Keratinocyte (primary cell): ENCODE measurements around the gene DCHS2. TPM values are rescaled to one million over a fixed set of nuclear protein-coding genes. Genes with fewer than 3 reads are reported as not detected.

ENCODE experiments used
- DNase-seq: peaks from one replicate; pipeline ENCODE4 v3.0.0-alpha.2; 2011; ENCODE audit warnings: low read depth, missing footprints, low spot score
- FAIRE-seq: peaks from 2 replicates; lab custom pipeline; 2011; peaks lifted over from hg19 to GRCh38; lab: Jason Lieb, UNC
- H2AFZ ChIP-seq: 2 replicates; pipeline ENCODE4 v1.6.0; 2012; ENCODE audit warnings: low read length, control low read depth, inconsistent platforms; ENCODE audit not compliant: control insufficient read depth
- H3K27ac ChIP-seq: 2 replicates; pipeline ENCODE4 v1.5.1; 2011; ENCODE audit warnings: low read length; ENCODE audit not compliant: control insufficient read depth, insufficient read depth
- H3K27me3 ChIP-seq: 3 replicates; pipeline ENCODE4 v1.6.0; 2011; ENCODE audit warnings: low read length; ENCODE audit not compliant: control insufficient read depth, insufficient read depth; ENCODE audit errors: extremely low read depth
- H3K36me3 ChIP-seq, 2 experiments: 2 replicates in 1 of 2; 3 replicates in 1 of 2; pipeline ENCODE4 v1.5.1; 2011; ENCODE audit warnings: low read length in 2 of 2, mild to moderate bottlenecking in 1 of 2; ENCODE audit not compliant: control insufficient read depth in 2 of 2, insufficient read depth in 2 of 2; ENCODE audit errors: extremely low read depth in 1 of 2
- H3K4me1 ChIP-seq: 3 replicates; pipeline ENCODE4 v1.5.1; 2011; ENCODE audit warnings: low read length; ENCODE audit not compliant: control insufficient read depth, insufficient read depth; ENCODE audit errors: extremely low read depth
- H3K4me2 ChIP-seq: 3 replicates; pipeline ENCODE4 v1.6.0; 2011; ENCODE audit warnings: low read depth, low read length; ENCODE audit not compliant: control insufficient read depth, insufficient read depth; ENCODE audit errors: extremely low read depth
- H3K4me3 ChIP-seq, 3 experiments: fragments of 200-600 bp in 1 of 3; sonication (generic) in 1 of 3; 2 replicates in 2 of 3; 3 replicates in 1 of 3; pipeline ENCODE4 v1.5.1; 2011 to 2016; ENCODE audit warnings: low read length in 3 of 3, mild to moderate bottlenecking in 3 of 3, control low read depth in 2 of 3, inconsistent platforms in 1 of 3, low read depth in 1 of 3, mixed read lengths in 1 of 3, mixed run types in 1 of 3, moderate library complexity in 1 of 3; ENCODE audit not compliant: control insufficient read depth in 2 of 3, insufficient read depth in 2 of 3; ENCODE audit errors: extremely low read depth in 1 of 3
- H3K79me2 ChIP-seq: 2 replicates; pipeline ENCODE4 v1.6.0; 2012; ENCODE audit warnings: low read length; ENCODE audit not compliant: control insufficient read depth, insufficient read depth
- H3K9ac ChIP-seq: 3 replicates; pipeline ENCODE4 v1.6.0; 2011; ENCODE audit warnings: low read length; ENCODE audit not compliant: control insufficient read depth, insufficient read depth; ENCODE audit errors: extremely low read depth
- H3K9me1 ChIP-seq: 3 replicates; pipeline ENCODE4 v1.6.0; 2011; ENCODE audit warnings: low read length; ENCODE audit not compliant: control insufficient read depth, insufficient read depth; ENCODE audit errors: extremely low read depth
- H3K9me3 ChIP-seq: 2 replicates; pipeline ENCODE4 v1.5.1; 2012; ENCODE audit warnings: low read depth, low read length; ENCODE audit not compliant: control insufficient read depth
- H4K20me1 ChIP-seq: 3 replicates; pipeline ENCODE4 v1.6.0; 2011; ENCODE audit warnings: low read length; ENCODE audit not compliant: control insufficient read depth, insufficient read depth; ENCODE audit errors: extremely low read depth
- EZH2 ChIP-seq: IDR thresholded peaks from one replicate; pipeline ENCODE4 v1.6.1; 2012; ENCODE audit warnings: inconsistent platforms, mild to moderate bottlenecking, low read length, moderate library complexity
- dilution Hi-C: fragments of 300-500 bp; cut with MboI; formaldehyde crosslinking; loops from one replicate; pipeline ENCODE4 v1.7.0; 2020; ENCODE audit warnings: low sequenced_read_pairs; ENCODE audit not compliant: extremely low pct_ligation_motif_present
- polyA plus RNA-seq, 5 experiments: library from polyadenylated mRNA; depleted of rRNA in 3 of 5; stranded (reverse) in 3 of 5; stranded (forward) in 1 of 5; unstranded in 1 of 5; fragments of >200 nt; gene quantifications; 1 replicate in 1 of 5; 2 replicates in 3 of 5; 3 replicates in 1 of 5; pipeline versions ENCODE4 v1.2.1 to v1.2.3, GENCODE V29; 2011 to 2012; ENCODE audit warnings: missing spikeins in 2 of 5, low read depth in 1 of 5, low replicate concordance in 1 of 5
- TF ChIP-seq, protein P1 (sequence below), 3 experiments: IDR thresholded peaks in 1 of 3; conservative IDR thresholded peaks in 1 of 3; optimal IDR thresholded peaks in 1 of 3; 2 replicates in 2 of 3; 3 replicates in 1 of 3; pipeline versions ENCODE3 to v1.5.1; 2011; ENCODE audit warnings: low read length in 3 of 3, mild to moderate bottlenecking in 3 of 3, moderate library complexity in 2 of 3, control low read depth in 1 of 3, inconsistent platforms in 1 of 3; ENCODE audit not compliant: insufficient read depth in 2 of 3; ENCODE audit errors: extremely low read depth in 1 of 3

DCHS2 gene
- polyA plus RNA-seq, 1 donor (not counting 4 experiments of a cell fraction or from before 2014, with no cell fraction given): 0.01 TPM

DNA sequence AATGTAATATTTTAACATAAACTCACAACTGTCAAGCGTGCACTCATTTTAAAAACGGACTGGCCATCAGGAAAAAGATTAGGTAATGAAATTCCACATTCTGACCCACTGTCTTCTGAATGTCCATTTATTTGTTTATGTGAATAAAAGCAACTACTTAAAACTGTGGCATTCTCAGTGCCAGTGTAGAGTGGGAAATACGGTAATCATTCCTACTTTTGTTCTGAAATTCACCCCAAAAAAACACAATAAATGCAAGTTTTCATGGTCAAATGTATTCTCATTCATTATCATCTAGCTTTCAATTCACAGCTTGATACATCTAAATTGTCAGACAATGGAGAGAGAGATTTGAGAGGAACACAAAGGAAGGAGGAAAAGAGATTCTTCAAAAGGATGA is 260.9 kb downstream of the DCHS2 start:
- Histone ChIP-seq H3K27me3 (no peaks in the 10 kb centered on the region), H3K4me3 (no peak overlapping the region), H3K79me2 (no peaks in the 10 kb centered on the region), H3K9ac (no peak overlapping the region), H4K20me1 (no peaks in the 10 kb centered on the region), H3K4me2 (no peak overlapping the region), H3K36me3 (no peaks in the 10 kb centered on the region), H3K27ac (no peak overlapping the region), H2AFZ (no peak overlapping the region), H3K9me1 (no peaks in the 10 kb centered on the region), H3K4me1 (no peaks in the 10 kb centered on the region), H3K9me3 (no peaks in the 10 kb centered on the region)
- no peak for DNase-seq
- FAIRE-seq: no peak
- dilution Hi-C loops: no loop called here
- TF ChIP-seq EZH2: no peak
- TF ChIP-seq, protein P1, sequence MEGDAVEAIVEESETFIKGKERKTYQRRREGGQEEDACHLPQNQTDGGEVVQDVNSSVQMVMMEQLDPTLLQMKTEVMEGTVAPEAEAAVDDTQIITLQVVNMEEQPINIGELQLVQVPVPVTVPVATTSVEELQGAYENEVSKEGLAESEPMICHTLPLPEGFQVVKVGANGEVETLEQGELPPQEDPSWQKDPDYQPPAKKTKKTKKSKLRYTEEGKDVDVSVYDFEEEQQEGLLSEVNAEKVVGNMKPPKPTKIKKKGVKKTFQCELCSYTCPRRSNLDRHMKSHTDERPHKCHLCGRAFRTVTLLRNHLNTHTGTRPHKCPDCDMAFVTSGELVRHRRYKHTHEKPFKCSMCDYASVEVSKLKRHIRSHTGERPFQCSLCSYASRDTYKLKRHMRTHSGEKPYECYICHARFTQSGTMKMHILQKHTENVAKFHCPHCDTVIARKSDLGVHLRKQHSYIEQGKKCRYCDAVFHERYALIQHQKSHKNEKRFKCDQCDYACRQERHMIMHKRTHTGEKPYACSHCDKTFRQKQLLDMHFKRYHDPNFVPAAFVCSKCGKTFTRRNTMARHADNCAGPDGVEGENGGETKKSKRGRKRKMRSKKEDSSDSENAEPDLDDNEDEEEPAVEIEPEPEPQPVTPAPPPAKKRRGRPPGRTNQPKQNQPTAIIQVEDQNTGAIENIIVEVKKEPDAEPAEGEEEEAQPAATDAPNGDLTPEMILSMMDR (optimal IDR thresholded peaks at IDR 0.05 in 1 of 3, IDR thresholded peaks at IDR 0.05 in 1 of 3, conservative IDR thresholded peaks at IDR 0.05 in 1 of 3; ENCODE audit: extremely low read depth in 1 of 3, insufficient read depth in 2 of 3, low read length in 3 of 3): no peak

DNA sequence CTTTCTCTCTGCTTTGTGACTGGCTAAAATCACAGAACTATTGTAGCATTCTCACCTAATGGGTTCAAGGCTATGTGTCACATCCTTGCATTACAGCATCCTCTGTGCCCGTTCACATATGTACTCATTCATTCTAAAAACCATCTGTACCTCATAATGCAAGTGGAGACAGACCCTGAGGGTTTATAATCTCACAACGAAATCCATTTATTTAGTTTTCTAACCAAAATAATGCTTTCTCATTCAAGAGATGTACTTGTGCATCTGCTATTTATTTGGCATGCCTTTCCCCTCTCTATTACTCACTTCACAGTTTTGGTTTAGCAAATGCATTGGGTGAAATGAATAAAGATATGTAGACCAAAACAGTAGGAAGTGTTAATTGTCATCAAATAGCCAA is 261.5 kb downstream of the DCHS2 start:
- DNase-seq (no peak), FAIRE-seq (no peak)
- H3K9ac ChIP-seq: no peak overlapping the region
- dilution Hi-C loops: no loop called here
- H4K20me1 ChIP-seq: no peaks in the 10 kb centered on the region
- H3K4me2 ChIP-seq: no peak overlapping the region
- H3K27ac ChIP-seq: no peak overlapping the region
- no peaks in the 10 kb centered on the region for H3K27me3 ChIP-seq
- no peaks in the 10 kb centered on the region for H3K79me2 ChIP-seq
- H3K4me3 ChIP-seq: no peak overlapping the region
- no peaks in the 10 kb centered on the region for H3K9me1 ChIP-seq
- no peaks in the 10 kb centered on the region for H3K36me3 ChIP-seq
- H3K4me1 ChIP-seq: no peaks in the 10 kb centered on the region
- no peak overlapping the region for H2AFZ ChIP-seq
- no peaks in the 10 kb centered on the region for H3K9me3 ChIP-seq
- TF ChIP-seq, protein P1 (optimal IDR thresholded peaks at IDR 0.05 in 1 of 3, IDR thresholded peaks at IDR 0.05 in 1 of 3, conservative IDR thresholded peaks at IDR 0.05 in 1 of 3; ENCODE audit: extremely low read depth in 1 of 3, insufficient read depth in 2 of 3, low read length in 3 of 3): no peak
- no peak for TF ChIP-seq EZH2
